K562 (cell line): Measurements from ENCODE around the gene CRADD. TPM values are rescaled to one million over a fixed set of nuclear protein-coding genes. Genes with fewer than 3 reads are reported as not detected.

Source experiments
- ELF1 ChIP-seq: fragments of 200-800 bp; sonication (Bioruptor generic); IDR thresholded peaks from 2 replicates; pipeline ENCODE4 v1.6.1; 2016; ENCODE audit warnings: missing genetic modification characterization, missing compliant biosample characterization
- ETV5 ChIP-seq: sonication (generic); formaldehyde crosslinking; IDR thresholded peaks from 2 replicates; pipeline ENCODE4 v1.4.0; 2020; ENCODE audit warnings: low read depth, mild to moderate bottlenecking, missing genetic modification reagents
- HDAC1 ChIP-seq, 2 experiments: fragments of 450-650 bp; IDR thresholded peaks; 2 replicates each; pipeline ENCODE4 v1.6.1; 2016 to 2017; ENCODE audit warnings: inconsistent platforms in 1 of 2, mild to moderate bottlenecking in 1 of 2, moderate library complexity in 1 of 2
- HLTF ChIP-seq: fragments of 450-650 bp; IDR thresholded peaks from 2 replicates; pipeline ENCODE4 v1.6.1; 2016
- KAT8 ChIP-seq: fragments of 450-650 bp; IDR thresholded peaks from 2 replicates; pipeline ENCODE4 v1.6.1; 2016; ENCODE audit warnings: low read depth, mild to moderate bottlenecking
- KDM2B ChIP-seq: fragments of 250-450 bp; sonication (Bioruptor Pico); IDR thresholded peaks from 2 replicates; pipeline ENCODE4 v1.8.0; 2021; ENCODE audit warnings: mild to moderate bottlenecking, moderate library complexity
- MBD1 ChIP-seq: fragments of 250-450 bp; sonication (Bioruptor Pico); IDR thresholded peaks from 2 replicates; pipeline ENCODE4 v1.8.0; 2022; ENCODE audit warnings: inconsistent platforms
- MBD2 ChIP-seq: sonication (generic); IDR thresholded peaks from 2 replicates; pipeline ENCODE4 v1.6.1; 2016; ENCODE audit warnings: low read depth, borderline replicate concordance
- MEF2A ChIP-seq: IDR thresholded peaks from 2 replicates; pipeline ENCODE4 v1.6.1; 2011; ENCODE audit warnings: low read depth, mild to moderate bottlenecking, low read length, moderate library complexity; ENCODE audit not compliant: control insufficient read depth
- NONO ChIP-seq, 2 experiments: fragments of 200-400 bp in 1 of 2; fragments of 450-650 bp in 1 of 2; formaldehyde crosslinking in 1 of 2; IDR thresholded peaks; 2 replicates each; pipeline ENCODE4 v1.6.1; 2017; ENCODE audit warnings: low read depth in 2 of 2, mild to moderate bottlenecking in 2 of 2, moderate library complexity in 2 of 2, low read length in 1 of 2
- OTX1 ChIP-seq: fragments of 450-650 bp; formaldehyde crosslinking; IDR thresholded peaks from 2 replicates; pipeline ENCODE4 v1.4.0; 2022; ENCODE audit warnings: mild to moderate bottlenecking
- PHTF2 ChIP-seq: fragments of 250-450 bp; sonication (Bioruptor Pico); IDR thresholded peaks from 2 replicates; pipeline ENCODE4 v1.5.0; 2021; ENCODE audit warnings: mild to moderate bottlenecking
- POLR3G ChIP-seq: IDR thresholded peaks from 2 replicates; pipeline ENCODE4 v1.6.1; 2011; ENCODE audit not compliant: insufficient read length, insufficient replicate concordance; ENCODE audit errors: extremely low read depth
- PRDM10 ChIP-seq: fragments of 450-650 bp; IDR thresholded peaks from 2 replicates; pipeline ENCODE4 v1.6.1; 2018; ENCODE audit not compliant: partially characterized antibody
- RCOR1 ChIP-seq, 2 experiments: IDR thresholded peaks; 2 replicates each; pipeline ENCODE4 v1.6.1; 2012; ENCODE audit warnings: low read depth in 2 of 2, low read length in 2 of 2, borderline replicate concordance in 1 of 2, improper control_type of control experiment in 1 of 2
- RFX1 ChIP-seq: fragments of 450-650 bp; IDR thresholded peaks from 2 replicates; pipeline ENCODE4 v1.6.1; 2016; ENCODE audit warnings: mild to moderate bottlenecking, moderate library complexity
- TAL1 ChIP-seq: fragments of 450-650 bp; IDR thresholded peaks from 2 replicates; pipeline ENCODE4 v1.6.1; 2016; ENCODE audit warnings: mild to moderate bottlenecking
- ZNF121 ChIP-seq: sonication (generic); formaldehyde crosslinking; conservative IDR thresholded peaks from 2 replicates; pipeline ENCODE4 v1.8.0; 2022; ENCODE audit warnings: missing genetic modification reagents
- ZNF431 ChIP-seq: sonication (generic); formaldehyde crosslinking; IDR thresholded peaks from 2 replicates; pipeline ENCODE4 v1.8.0; 2022; ENCODE audit warnings: mild to moderate bottlenecking, missing genetic modification reagents
- ZNF707 ChIP-seq: fragments of 250-450 bp; sonication (Bioruptor Pico); conservative IDR thresholded peaks from 2 replicates; pipeline ENCODE4 v1.8.0; 2022; ENCODE audit warnings: inconsistent platforms, mild to moderate bottlenecking, moderate library complexity
- polyA plus RNA-seq, 8 experiments: library from polyadenylated mRNA; depleted of rRNA in 4 of 8; stranded (reverse) in 5 of 8; unstranded in 3 of 8; fragments of >200 nt; fragmentation: Nextera tagmentation in 2 of 8; fragmentation: Illumina TruSeq in 1 of 8; extraction: Ambion mirVana in 2 of 8; extraction: Trizol in 1 of 8; gene quantifications; 2 replicates each; pipeline versions ENCODE4 v1.2.1 to v1.2.3, GENCODE V29; 2011 to 2014; ENCODE audit warnings: inconsistent platforms in 1 of 8, missing spikeins in 1 of 8
- total RNA-seq, 7 experiments: library from RNA; depleted of rRNA in 6 of 7; stranded (reverse); fragments of >200 nt in 6 of 7; fragmentation: Illumina TruSeq in 2 of 7; extraction: Trizol in 2 of 7; gene quantifications; 2 replicates each; pipeline versions ENCODE4 v1.2.1 to v1.2.3, GENCODE V29; 2011 to 2021; ENCODE audit warnings: low replicate concordance in 1 of 7

CRADD gene
- total and polyA plus RNA-seq, 9 of the 15 experiments (the other 6 are each of a cell fraction or from before 2014, with no cell fraction given): 20.5 to 41.1 (median 25.9) TPM

GRCh38 chr12:93748672-93749383, 71.7 kb downstream of the CRADD start (continued):
- TF ChIP-seq MBD1: no peak
- no peak for TF ChIP-seq HLTF
- TF ChIP-seq RFX1: peak; percentile 67
- TF ChIP-seq ZNF431: no peak
- TF ChIP-seq KAT8: no peak
- no peak for TF ChIP-seq ETV5 (CRISPR knock-in tag)
- no peak for TF ChIP-seq MBD2
- TF ChIP-seq KDM2B (CRISPR knock-in tag): no peak
- TF ChIP-seq TAL1: peak; percentile 29; the same call in 1 of the 2 replicates
- no peak for TF ChIP-seq ZNF121 (CRISPR knock-in tag)
- TF ChIP-seq OTX1 (CRISPR knock-in tag): no peak
- no peak for TF ChIP-seq ELF1
- no peak for TF ChIP-seq PHTF2 (CRISPR knock-in tag)
- TF ChIP-seq PRDM10: no peak
- no peak for TF ChIP-seq ZNF707
- TF ChIP-seq NONO (IDR thresholded peaks at IDR 0.05; ENCODE audit: low read depth in 2 of 2, low read length in 1 of 2): no peak
- 0 out of 4 replicates have a peak, but pooled peaks of 1 of the 2 experiments have one; percentile 13 for TF ChIP-seq RCOR1 (IDR thresholded peaks at IDR 0.05; ENCODE audit: borderline replicate concordance in 1 of 2, low read depth in 2 of 2, low read length in 2 of 2)
- no peak for TF ChIP-seq HDAC1 (IDR thresholded peaks at IDR 0.05)
- TF ChIP-seq POLR3G: no peak
- TF ChIP-seq MEF2A: no peak
